ENCODE data around the gene BTBD6.

The BTBD6 gene

DNA sequence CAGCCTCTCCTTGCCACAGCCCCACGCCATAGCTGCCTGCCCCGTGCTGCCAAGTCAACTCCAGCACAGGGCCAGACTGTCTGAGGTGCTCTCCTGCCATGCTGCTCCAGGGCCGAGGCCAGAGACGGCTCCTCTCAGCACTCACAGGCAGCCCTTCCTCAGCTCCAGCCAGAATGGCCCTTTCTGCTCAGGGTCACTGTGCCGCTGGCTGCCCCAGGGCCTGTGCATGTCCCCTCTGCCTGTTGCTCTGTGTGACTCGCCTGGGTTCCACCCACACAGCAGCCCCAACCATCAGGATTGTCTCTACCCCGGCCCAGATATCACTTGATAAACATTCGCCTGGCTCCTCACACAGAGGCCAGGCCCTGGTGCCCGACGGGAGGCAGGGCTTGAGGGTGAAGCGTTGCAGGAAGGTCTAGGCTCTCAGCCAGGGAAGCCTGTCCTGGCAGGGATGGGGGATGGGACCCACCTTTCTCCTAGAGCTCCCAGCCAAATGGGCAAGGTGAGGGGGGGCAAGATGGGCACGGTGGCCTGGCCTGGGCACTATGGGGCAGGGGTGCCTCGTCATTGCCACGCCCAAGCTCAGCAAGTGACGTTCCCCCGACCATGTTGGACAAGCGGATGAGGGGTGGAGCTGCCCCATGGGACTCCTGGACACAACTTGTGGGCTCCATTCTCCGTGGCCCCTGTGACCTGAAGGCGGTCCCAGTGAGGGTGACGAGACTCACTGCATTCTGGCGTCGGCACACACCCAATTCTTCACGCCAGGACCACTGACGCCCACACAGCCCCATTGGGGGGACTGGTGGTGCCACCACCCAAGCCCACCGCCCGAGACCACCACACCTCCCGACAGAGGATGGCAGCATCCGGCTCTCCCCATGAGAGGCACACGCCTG is 27.4 kb upstream of the BTBD6 start:
- no peak for DNase-seq (ENCODE audit: low spot score)
- TF ChIP-seq, protein P1, sequence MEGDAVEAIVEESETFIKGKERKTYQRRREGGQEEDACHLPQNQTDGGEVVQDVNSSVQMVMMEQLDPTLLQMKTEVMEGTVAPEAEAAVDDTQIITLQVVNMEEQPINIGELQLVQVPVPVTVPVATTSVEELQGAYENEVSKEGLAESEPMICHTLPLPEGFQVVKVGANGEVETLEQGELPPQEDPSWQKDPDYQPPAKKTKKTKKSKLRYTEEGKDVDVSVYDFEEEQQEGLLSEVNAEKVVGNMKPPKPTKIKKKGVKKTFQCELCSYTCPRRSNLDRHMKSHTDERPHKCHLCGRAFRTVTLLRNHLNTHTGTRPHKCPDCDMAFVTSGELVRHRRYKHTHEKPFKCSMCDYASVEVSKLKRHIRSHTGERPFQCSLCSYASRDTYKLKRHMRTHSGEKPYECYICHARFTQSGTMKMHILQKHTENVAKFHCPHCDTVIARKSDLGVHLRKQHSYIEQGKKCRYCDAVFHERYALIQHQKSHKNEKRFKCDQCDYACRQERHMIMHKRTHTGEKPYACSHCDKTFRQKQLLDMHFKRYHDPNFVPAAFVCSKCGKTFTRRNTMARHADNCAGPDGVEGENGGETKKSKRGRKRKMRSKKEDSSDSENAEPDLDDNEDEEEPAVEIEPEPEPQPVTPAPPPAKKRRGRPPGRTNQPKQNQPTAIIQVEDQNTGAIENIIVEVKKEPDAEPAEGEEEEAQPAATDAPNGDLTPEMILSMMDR (IDR thresholded peaks at IDR 0.05; ENCODE audit: borderline replicate concordance, control extremely low read depth, extremely low read depth, insufficient read depth, missing control alignments), result no peak
- in situ Hi-C loops (cut with MboI; ENCODE audit: low sequenced_read_pairs, unreplicated experiment), result no loop called here

DNA sequence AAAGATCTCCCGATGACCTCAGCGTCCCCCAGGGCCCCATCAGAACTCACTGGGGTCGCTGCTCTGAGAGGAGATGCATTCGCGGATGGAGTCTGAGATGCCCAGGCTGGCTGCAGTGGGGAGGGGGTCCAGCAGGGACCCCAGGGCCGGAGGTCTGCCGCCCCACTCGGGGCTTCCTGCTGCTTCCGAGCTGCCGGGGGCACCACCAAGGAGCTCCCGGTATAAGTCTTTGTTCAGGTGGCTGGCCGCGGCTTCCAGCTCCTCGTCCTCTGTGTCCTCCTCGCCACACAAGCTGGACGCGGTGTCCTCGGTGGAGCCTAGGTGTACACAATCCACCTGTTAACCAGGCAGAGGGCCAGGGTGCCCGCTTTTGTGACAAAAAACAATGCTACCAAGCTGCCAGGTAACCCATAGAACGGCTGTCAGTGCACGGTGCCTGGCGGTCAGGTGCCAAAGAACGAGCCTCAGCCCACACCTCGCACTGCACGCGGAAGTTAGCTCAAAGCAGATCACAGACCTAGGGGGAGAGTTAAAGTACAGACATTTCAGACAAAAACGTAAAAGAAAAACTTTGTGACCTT is 26.6 kb upstream of the BTBD6 start:
- TF ChIP-seq, protein P1 (IDR thresholded peaks at IDR 0.05; ENCODE audit: borderline replicate concordance, control extremely low read depth, extremely low read depth, insufficient read depth, missing control alignments), result no peak
- DNase-seq (ENCODE audit: low spot score), result no peak
- in situ Hi-C loops (cut with MboI; ENCODE audit: low sequenced_read_pairs, unreplicated experiment), result no loop called here

DNA sequence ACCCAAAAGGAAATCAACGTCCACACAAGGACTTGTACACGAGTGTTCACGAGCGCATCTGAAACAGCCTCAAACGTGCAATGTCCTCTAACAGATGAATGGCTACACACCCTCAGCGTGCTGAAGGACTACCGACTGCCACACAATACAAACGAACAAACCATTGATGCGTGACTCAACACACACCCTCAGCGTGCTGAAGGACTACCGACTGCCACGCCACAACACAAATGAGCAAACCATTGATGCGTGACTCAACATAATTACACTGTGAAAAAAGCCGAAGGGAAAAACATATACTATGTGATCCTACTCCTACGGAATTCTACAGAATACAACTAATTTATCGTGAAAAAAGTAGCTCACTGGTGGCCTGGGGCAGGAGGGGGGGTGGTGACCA is 25.1 kb upstream of the BTBD6 start:
- no peak for DNase-seq (ENCODE audit: low spot score)
- TF ChIP-seq, protein P1 (IDR thresholded peaks at IDR 0.05; ENCODE audit: borderline replicate concordance, control extremely low read depth, extremely low read depth, insufficient read depth, missing control alignments), result no peak
- in situ Hi-C loops (cut with MboI; ENCODE audit: low sequenced_read_pairs, unreplicated experiment), result no loop called here

DNA sequence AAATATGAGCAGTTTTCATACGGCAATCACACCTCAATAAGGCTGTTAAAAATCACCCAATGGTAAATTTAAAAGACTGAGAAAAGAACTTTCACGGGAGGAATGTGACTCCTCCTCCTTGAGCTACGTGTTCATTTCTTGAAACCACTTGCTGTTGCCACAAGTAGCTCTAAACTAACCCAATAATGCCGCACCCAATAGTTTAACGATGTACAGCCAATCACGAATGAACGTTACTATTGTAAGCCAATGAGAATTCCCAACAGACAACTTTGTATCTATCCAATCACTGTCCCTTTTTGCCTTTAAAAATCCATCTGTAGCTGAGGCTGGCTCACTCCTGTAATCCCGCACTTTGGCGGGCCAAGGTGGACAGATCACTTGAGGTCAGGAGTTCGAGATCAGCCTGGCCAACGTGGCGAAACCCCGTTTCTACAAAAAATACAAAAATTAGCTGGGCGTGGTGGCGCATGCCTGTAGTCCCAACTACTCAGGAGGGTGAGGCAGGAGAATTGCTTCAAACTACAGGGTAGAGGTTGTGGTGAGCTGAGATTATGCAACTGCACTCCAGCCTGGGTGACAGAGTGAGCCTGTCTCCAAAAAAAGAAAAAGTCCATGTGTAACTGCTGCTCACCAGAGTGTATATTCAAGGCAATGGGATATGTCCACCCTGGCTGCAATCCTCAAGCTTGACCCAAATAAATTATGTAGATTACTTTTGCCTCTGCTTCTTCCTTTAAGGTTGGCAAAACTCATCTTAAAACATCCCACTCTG is 24.4 kb upstream of the BTBD6 start:
- in situ Hi-C loops (cut with MboI; ENCODE audit: low sequenced_read_pairs, unreplicated experiment), result no loop called here
- DNase-seq (ENCODE audit: low spot score), result no peak
- TF ChIP-seq, protein P1 (IDR thresholded peaks at IDR 0.05; ENCODE audit: borderline replicate concordance, control extremely low read depth, extremely low read depth, insufficient read depth, missing control alignments), result no peak

DNA sequence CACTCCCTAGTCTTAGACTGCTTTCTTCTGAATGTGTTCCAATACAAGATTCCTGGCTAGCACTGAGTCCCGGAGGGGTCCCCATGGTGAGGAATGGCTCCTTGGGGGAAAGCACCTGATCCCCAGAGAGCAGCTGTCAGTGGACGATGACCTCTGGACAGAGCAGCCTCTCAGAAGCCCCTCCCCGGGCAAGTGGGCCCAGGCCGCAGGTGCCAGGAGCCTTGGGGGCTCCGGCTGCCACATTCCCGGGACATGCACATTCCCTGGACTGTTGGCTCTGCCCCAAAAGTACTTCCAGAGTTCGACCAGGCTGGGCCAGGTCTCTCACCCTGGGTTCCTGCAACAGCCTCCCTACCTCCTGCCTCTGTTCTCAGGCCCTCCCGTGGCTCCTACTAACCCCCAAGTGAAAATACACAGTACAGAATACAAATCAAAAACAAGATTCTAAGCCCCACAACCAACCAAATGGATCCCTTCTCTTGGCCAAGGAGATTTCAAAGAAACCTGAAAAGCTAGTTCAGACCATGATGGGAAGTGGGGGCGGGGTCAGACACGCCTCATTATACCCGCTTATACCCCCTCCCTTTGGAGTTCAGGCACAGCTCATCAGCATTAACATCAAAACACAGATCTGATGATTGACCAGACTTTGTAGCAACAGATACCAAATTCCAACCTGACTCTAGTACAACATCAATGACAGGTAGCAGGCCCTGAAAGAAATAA is 23.3 kb upstream of the BTBD6 start:
- TF ChIP-seq, protein P1 (IDR thresholded peaks at IDR 0.05; ENCODE audit: borderline replicate concordance, control extremely low read depth, extremely low read depth, insufficient read depth, missing control alignments), result no peak
- no peak for DNase-seq (ENCODE audit: low spot score)
- in situ Hi-C loops (cut with MboI; ENCODE audit: low sequenced_read_pairs, unreplicated experiment), result no loop called here

DNA sequence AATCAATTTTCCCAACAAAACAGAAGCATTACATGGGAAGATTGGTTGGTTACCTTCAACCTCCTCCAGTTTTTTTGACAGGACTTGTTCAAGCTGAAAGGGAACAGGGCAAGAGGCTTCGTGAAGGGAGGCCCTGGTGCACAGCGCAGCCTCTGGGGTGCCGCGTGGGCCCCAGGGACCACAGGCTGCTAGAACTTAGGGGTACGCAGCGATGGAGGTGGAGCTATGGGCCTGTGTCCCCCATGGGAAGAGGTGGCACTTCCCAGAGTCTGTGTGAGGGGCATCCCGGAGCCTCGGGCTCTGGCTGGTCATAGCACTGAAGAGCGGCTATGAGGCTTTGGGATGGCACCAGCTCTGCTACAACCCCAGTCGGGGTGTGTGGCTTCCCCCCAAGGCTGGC is 22.1 kb upstream of the BTBD6 start:
- no peak for DNase-seq (ENCODE audit: low spot score)
- in situ Hi-C loops (cut with MboI; ENCODE audit: low sequenced_read_pairs, unreplicated experiment), result no loop called here
- TF ChIP-seq, protein P1 (IDR thresholded peaks at IDR 0.05; ENCODE audit: borderline replicate concordance, control extremely low read depth, extremely low read depth, insufficient read depth, missing control alignments), result no peak
